ENCODE data around the gene MPP1.

MPP1 gene

GRCh38 chrX:154751669-154752271, 53.5 kb downstream of the MPP1 start:
- Histone ChIP-seq H3K9me3 (ENCODE audit: insufficient read depth, low read length) (no peaks in the 10 kb centered on the region), H3K36me3 (replicated peaks; ENCODE audit: low read depth, low read length) (no peaks in the 10 kb centered on the region), H3K4me3 (ENCODE audit: low read length) (peak overlapping the region; percentile 93), H3K9ac (ENCODE audit: low read length) (no peak overlapping the region), H2AFZ (ENCODE audit: low read depth, low read length) (peak overlapping the region; percentile 81), H3K4me1 (ENCODE audit: low read length) (peaks cover 7% of the 10 kb centered on the region), H3K79me2 (ENCODE audit: low read length) (no peaks in the 10 kb centered on the region), H3K27me3 (ENCODE audit: low read depth, low read length) (peaks cover 36% of the 10 kb centered on the region), H3K4me2 (ENCODE audit: low read length) (peak overlapping the region; percentile 99), H4K20me1 (ENCODE audit: insufficient read depth, low read length) (0 out of 2 replicates have a peak, but pooled peaks cover 5% of the 10 kb centered on the region), H3K27ac (ENCODE audit: low read length) (no peak overlapping the region)
- TF ChIP-seq EZH2phosphoT487 (IDR thresholded peaks at IDR 0.05; ENCODE audit: low read depth) (no peak), CTCF (IDR thresholded peaks at IDR 0.05; ENCODE audit: low read depth, low read length) (no peak)

GRCh38 chrX:154751203-154751668, 54.0 kb downstream of the MPP1 start:
- Histone ChIP-seq H4K20me1 (ENCODE audit: insufficient read depth, low read length) (0 out of 2 replicates have a peak, but pooled peaks cover 5% of the 10 kb centered on the region), H3K9ac (ENCODE audit: low read length) (peak overlapping the region; percentile 17), H3K27me3 (ENCODE audit: low read depth, low read length) (peaks cover 36% of the 10 kb centered on the region), H3K9me3 (ENCODE audit: insufficient read depth, low read length) (no peaks in the 10 kb centered on the region), H3K4me3 (ENCODE audit: low read length) (peak overlapping the region; percentile 93), H3K27ac (ENCODE audit: low read length) (no peak overlapping the region), H3K4me2 (ENCODE audit: low read length) (peak overlapping the region; percentile 99), H2AFZ (ENCODE audit: low read depth, low read length) (peak overlapping the region; percentile 81), H3K36me3 (replicated peaks; ENCODE audit: low read depth, low read length) (no peaks in the 10 kb centered on the region), H3K79me2 (ENCODE audit: low read length) (no peaks in the 10 kb centered on the region), H3K4me1 (ENCODE audit: low read length) (peaks cover 7% of the 10 kb centered on the region)
- no peak for TF ChIP-seq EZH2phosphoT487 (IDR thresholded peaks at IDR 0.05; ENCODE audit: low read depth)
- no peak for TF ChIP-seq CTCF (IDR thresholded peaks at IDR 0.05; ENCODE audit: low read depth, low read length)

- Histone ChIP-seq H3K4me2 (ENCODE audit: low read length) (peak within 1 kb of the TSS; percentile 99), H3K4me1 (ENCODE audit: low read length) (peaks cover 7% of the 10 kb centered on the region), H3K9me3 (ENCODE audit: insufficient read depth, low read length) (no peaks in the 10 kb centered on the region), H3K27me3 (ENCODE audit: low read depth, low read length) (peaks cover 36% of the 10 kb centered on the region), H3K79me2 (ENCODE audit: low read length) (no peaks in the 10 kb centered on the region), H3K27ac (ENCODE audit: low read length) (no peak within 1 kb of the TSS), H3K4me3 (ENCODE audit: low read length) (peak within 1 kb of the TSS; percentile 93), H2AFZ (ENCODE audit: low read depth, low read length) (peak within 1 kb of the TSS; percentile 81), H3K36me3 (replicated peaks; ENCODE audit: low read depth, low read length) (no peaks in the 10 kb centered on the region), H3K9ac (ENCODE audit: low read length) (peak within 1 kb of the TSS; percentile 58), H4K20me1 (ENCODE audit: insufficient read depth, low read length) (0 out of 2 replicates have a peak, but pooled peaks cover 5% of the 10 kb centered on the region)
- TF ChIP-seq CTCF (IDR thresholded peaks at IDR 0.05; ENCODE audit: low read depth, low read length) (no peak), EZH2phosphoT487 (IDR thresholded peaks at IDR 0.05; ENCODE audit: low read depth) (no peak)
Measured at GRCh38 chrX:154750301-154751202, 54.7 kb downstream of the MPP1 start, which contains the start of gene GAB3. Gene GAB3 (minus strand): TSS chrX:154751077. CDS start chrX:154751025, 52 bp downstream.

- H3K79me2 ChIP-seq (ENCODE audit: low read length): no peaks in the 10 kb centered on the region
- no peak overlapping the region for H3K27ac ChIP-seq (ENCODE audit: low read length)
- TF ChIP-seq EZH2phosphoT487 (IDR thresholded peaks at IDR 0.05; ENCODE audit: low read depth): no peak
- peaks cover 7% of the 10 kb centered on the region for H3K4me1 ChIP-seq (ENCODE audit: low read length)
- H4K20me1 ChIP-seq (ENCODE audit: insufficient read depth, low read length): 0 out of 2 replicates have a peak, but pooled peaks cover 5% of the 10 kb centered on the region
- H3K4me3 ChIP-seq (ENCODE audit: low read length): peak overlapping the region; percentile 93
- H3K4me2 ChIP-seq (ENCODE audit: low read length): peak overlapping the region; percentile 99
- H3K27me3 ChIP-seq (ENCODE audit: low read depth, low read length): peaks cover 36% of the 10 kb centered on the region
- no peaks in the 10 kb centered on the region for H3K9me3 ChIP-seq (ENCODE audit: insufficient read depth, low read length)
- H2AFZ ChIP-seq (ENCODE audit: low read depth, low read length): peak overlapping the region; percentile 62; the same call in 1 of the 2 replicates
- H3K9ac ChIP-seq (ENCODE audit: low read length): peak overlapping the region; percentile 58; the same call in 1 of the 2 replicates
- no peaks in the 10 kb centered on the region for H3K36me3 ChIP-seq (replicated peaks; ENCODE audit: low read depth, low read length)
Measured at GRCh38 chrX:154749856-154750255, 55.4 kb downstream of the MPP1 start.
